SIG-M5 (cell line): ENCODE measurements around the gene CCDC146.
"Not testable (repeated sequence)": the region's sequence is repeated elsewhere in the genome, so short reads cannot be mapped to it uniquely, and the experiment has no call there.

Experiments
- DNase-seq: peaks from one replicate; lab custom pipeline; 2025; lab: John Stamatoyannopoulos, UW

CCDC146 gene

DNA sequence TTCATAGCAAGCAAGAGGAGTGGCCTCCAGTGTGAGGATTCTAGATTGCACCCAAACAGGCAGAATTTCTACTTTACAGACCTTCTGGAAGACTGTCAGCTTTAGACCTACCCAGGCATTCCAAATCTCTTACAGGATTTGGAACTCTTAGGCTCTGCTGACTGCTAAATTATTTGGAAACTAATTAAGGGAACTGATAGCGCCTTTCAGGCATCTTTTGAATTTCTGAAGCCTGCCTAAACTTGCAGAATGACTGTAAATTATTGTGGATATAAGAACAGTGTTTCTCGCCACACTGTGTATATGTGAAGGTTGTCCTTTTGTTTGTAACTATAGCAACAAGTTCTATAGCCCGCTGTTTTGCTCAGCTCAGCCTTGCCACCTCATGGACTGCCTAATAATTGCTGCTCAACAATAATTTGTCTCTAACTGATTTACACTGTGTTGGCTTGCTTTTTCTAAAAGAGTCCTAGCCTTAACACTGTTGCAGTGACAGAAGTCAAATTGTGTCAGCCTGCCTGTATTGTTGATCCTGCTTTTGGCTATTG is 32.6 kb downstream of the CCDC146 start:
- not testable (repeated sequence) for DNase-seq

DNA sequence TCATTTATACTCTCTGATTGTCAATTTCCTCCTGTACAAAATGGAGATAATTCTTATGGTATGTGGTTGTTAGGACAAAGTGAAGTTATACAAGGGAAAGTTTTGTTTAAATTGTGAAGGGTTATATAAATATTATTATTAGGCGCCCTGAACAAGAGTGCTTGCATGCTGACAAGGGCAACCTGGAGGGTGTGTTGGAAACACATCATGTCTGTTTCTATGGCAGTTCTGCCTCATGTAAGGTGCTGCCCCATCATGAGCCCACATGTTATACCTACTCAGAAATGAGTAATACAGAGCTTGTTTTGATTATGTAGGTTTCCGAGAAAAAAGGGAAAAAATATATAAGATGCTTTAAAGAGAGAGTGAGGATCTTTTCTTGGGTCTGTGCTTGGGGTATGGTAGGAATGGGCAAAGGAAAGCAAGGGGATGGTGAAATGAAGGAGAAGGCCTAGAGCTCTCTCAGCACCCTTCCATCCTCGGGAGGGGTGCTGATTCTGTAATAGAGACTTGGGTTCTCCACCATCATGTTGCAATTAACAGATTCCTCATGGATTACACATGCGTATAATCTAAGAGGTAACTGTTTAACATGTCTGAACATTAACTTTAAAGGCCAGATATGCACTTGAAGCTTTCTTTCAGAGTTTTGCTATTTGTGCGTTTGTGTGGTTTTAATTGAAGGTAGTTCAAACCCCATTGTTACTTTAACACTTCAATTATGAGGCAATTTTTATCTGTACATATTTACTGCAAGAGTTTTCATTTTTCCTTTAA is 33.4 kb downstream of the CCDC146 start:
- DNase-seq: not testable (repeated sequence)

DNA sequence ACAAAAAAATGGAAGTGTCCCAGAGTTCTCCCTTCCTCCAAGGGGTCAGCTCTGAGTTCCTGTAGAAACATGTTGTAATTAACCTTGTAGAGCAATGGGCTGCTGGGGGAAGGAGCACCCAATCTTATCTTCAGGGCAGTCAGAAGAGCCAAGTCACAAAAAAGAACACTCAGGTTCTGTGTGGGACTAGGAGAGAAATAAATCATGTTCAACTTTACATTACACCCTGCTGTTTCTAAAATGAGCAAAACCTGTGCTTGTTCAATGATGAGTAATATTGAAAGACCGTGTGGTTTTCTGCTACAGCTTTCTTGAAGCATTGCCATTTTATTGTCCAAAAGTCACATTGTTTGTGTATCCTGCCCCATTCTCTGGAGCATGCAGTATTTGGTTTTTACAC is 34.6 kb downstream of the CCDC146 start:
- DNase-seq: not testable (repeated sequence)

DNA sequence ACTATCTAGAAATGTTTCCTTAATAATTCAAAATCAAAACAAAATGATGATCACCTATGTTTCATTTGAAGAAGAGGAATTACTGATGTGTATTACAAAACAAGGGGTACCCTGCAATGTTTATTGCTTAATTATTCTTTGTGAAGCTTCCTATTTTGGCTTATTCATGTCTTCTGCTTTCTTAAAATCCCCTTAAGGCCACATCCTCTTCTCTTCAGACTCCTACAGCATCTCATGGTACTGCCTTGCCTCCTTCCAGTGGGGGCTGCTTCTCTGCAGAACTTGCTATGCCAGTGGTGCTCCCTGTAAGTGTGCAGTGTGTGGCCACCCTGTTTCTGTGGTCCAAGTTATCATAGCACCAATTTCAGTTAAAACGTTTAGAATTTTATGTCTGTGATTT is 35.0 kb downstream of the CCDC146 start:
- peak; percentile 72 for DNase-seq

DNA sequence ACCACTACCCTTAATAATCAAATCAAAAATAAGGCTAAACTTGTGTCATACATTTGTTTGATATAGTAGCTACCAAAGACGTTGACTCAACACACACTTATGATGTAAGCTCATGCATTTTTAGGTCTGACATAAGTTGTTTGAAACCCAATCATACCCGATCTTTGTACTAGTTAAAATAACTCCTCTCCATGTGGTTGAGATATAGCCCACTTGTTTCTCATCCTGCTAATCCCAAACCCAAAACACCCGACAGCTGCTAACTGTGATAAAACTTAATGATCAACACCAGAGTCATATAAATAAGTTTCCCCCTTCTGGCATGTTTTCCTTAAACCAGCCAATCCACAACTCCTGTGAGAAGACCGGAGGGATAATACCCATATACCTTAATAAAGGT is 48.7 kb downstream of the CCDC146 start:
- DNase-seq: not testable (repeated sequence)

DNA sequence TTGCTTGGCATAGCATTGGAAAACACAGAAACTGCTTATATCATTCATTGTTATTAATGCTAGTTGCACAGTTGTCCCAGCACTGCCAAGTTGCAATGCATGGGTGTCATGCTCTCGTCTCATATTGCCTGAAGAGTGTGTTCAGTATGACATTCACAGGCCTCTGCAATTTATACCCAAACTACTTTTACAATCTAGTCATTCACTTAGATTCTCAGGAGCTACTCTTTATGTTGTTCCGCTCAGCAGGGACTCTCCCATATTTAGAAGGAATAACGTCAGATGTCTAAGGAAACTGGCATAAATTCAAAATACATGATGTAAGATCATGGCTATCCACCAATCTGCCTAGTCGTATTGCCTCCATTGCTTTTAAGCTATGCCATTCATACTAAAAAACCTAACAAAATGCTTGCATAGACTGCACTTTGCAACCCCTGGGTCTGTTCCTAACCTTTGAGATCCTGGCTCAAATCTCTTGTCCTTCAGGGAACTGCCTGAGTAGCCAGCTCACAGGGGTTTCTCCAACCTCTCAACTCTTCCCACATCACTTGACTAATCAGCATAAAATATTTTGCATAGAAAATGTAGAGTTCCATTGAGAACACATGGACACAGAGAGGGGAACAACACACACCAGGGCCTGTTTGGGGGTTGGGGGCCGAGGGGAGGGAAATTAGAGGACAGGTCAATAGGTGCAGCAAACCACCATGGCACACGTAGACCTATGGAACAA is 50.2 kb downstream of the CCDC146 start:
- not testable (repeated sequence) for DNase-seq

DNA sequence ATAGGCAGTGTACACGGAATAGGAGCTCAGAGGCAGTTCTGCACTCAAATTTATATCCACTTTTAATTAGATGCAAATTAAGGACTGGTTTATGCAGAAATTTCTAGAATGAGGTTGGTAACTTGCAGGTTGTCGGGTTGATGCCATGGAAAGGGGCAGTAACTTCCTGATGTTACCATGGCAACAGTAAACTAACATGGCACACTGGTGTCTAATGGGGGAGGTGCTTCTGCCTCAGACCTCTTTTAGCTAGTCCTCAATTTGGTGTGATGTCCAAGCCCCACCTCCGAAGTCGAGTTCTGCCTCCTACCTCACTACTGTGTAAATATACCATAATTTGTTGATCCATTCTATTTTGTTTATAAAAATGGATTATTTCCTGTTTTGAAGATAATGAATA is 52.0 kb downstream of the CCDC146 start:
- DNase-seq: not testable (repeated sequence)

DNA sequence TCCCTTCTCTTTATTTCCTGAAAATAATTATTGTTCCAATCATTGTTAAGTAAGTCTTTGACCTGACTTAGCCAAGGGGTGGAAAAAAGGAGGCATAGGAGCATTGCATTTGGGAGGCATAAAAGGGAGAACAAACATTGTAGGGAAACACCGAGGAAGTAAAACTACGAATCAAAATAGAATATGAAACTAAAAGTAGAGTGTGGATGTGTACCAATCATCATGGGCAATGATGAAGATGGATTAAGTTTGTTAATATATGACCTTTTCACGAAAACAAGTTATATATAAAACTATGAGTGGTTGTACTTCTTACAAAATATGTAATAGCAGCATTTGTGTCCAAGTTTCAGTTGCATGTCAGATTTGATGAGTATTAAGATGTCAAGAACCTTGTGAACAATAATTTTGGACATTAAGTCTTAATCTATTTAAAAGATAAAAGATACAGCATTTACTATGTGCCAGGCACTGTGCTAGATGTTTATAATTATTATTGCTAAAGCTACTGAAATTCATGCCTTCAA is 52.9 kb downstream of the CCDC146 start:
- not testable (repeated sequence) for DNase-seq

DNA sequence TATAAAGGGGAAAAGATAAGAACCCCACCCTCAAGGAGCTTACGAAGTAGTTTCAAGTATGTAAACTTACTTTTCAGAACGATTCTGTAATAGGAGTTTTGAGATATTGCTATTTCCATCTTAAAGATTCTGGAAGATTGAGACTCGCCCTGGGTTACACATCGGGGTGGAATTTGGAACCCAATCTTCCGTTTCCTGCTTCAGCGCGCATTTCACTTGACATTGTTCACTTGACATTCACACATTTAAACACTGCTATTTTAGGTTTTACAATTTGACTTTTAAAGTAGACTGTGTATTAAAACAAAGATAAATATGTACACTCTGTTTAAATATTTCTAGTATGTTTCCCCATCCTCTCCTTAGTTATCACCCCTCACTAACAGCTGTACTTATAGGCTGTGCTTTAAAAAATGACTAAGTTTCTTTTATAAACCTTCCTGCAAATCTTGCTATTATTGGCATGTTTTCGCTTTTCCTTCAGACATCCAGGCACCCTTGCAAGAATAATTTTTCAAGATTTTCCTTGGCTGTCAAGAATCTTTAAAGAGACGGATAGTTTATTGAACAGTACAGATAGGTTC is 55.0 kb downstream of the CCDC146 start:
- not testable (repeated sequence) for DNase-seq

DNA sequence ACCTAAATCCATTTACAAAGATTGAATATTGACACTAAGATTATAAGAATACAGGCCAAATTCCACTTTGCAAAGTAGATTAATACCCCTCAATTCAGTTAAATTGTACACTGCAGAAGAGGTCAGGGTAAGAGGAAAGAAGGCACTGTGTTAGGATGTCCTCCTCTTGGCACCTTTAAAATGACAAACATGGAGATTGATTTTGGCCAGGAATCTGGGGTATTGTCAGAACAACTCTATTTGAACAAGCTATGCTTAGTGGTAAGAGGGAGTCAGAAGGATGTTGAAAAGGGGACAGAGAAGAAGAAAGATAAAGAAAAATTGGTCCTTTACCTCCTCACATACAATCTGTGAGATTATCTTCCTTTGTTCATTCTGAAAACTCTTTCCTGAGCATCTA is 55.6 kb downstream of the CCDC146 start:
- not testable (repeated sequence) for DNase-seq

DNA sequence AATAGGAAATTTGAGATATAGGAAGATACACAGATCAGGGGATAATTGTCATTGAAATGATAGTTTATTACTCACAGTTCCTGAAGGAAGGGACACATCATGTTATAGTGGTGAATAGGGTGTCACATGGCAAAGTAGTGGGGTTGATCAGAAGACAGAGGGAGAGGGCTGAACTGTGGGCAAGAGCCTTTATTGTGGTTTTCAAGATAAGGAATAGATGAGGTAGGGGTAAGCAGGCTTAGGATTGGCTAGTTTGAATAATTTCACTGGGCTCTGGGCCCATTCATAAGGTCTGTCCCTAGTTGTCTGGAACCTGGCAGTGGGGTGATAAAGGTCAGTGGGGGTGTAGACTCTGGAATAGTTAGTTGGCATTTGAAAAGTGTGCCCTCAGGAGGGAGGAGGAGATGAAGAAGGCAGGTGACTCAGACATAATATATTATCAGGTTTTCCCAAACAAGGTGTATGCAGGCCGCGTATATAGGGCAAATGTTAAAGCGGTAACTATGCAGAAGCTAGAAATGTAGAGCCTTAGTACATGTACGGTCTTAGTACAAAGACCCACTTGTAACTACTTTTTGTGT is 58.7 kb downstream of the CCDC146 start:
- no peak for DNase-seq

DNA sequence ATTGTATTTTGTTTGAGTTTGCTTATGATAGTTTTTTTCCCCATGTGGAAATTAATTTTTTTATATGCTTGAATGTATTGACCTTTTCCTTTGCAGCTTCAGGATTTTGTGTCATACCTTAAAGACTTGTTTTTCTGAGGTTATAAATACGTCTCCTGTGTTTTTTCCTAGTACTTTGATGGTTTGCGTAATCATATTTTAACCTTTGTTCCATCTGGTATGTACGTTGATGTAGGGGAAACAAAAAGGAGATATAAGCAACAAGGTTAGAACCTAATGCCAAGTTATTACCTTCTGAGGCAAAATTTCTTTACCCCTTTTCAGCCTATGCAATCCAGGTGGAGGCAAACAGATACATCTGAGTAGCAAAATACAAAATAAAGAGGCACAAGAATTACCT is 59.3 kb downstream of the CCDC146 start:
- DNase-seq: no peak

DNA sequence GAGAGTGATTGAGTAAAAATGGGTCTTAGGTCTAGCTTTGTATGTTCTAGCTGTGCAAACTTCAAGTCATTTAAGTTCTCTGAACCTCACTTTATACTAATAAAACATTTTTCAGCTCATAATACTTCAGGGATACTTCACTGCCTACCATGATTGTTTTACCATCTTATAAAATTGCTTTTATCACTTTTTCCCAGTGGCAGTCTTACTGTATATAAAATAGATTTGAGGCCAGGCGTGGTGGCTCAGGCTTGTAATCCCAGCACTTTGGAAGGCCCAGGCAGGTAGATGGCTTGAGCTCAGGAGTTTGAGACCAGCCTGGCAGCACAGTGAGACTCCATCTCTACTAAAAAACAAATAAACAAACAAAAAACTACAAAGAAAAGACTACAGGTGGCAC is 59.8 kb downstream of the CCDC146 start:
- DNase-seq: no peak

DNA sequence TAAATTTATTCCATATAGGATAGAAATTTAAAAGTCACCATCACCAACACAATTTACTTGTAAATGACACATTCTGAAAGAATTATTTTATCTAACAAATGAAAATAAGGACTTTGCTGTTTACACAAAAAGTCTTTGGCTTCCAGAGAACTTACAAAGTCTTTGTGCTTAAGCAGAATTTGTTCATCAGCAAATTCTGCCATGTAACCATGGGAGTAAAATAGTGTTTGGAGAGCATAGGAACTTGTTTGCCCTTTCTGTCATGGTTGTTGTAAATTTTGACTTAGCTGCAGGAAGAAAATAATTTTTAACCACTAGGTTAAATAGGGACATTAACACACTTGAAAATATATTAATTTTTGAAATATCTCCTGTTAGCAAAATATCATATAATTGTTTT is 62.0 kb downstream of the CCDC146 start:
- no peak for DNase-seq

DNA sequence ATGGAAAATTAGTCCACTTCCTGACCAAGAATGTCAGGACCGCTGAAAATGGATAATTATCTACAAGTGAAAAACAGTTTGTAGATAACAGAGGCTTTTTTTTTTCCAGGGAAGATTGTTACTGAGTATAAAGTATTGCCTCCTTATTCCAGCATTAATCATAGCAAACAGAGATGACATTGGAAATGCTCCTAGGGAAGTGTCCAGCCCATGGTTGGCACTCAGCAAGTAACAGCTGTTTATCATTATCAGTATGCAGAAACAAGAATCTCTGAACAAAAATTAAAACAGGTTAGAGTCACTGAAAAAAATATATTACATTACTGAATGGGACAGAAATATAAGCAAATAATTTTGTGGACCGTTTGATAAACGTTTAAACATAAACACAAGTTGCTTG is 62.6 kb downstream of the CCDC146 start:
- DNase-seq: no peak

DNA sequence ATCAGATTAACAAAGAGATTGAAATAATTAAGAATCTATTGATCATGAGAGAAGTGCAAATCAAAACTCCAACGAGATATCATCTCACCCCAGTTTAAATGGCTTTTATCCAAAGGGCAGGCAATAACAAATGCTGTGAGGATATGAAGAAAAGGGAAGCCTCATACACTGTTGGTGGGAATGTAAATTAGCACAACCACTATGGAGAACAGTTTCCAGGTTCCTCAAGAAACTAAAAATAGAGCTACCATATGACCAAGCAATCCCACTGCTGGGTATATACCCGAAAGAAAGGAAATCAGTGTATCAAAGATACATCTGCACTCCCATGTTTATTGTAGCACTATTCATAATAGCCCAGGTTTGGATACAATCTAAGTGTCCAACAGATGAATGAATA is 63.5 kb downstream of the CCDC146 start:
- no peak for DNase-seq

DNA sequence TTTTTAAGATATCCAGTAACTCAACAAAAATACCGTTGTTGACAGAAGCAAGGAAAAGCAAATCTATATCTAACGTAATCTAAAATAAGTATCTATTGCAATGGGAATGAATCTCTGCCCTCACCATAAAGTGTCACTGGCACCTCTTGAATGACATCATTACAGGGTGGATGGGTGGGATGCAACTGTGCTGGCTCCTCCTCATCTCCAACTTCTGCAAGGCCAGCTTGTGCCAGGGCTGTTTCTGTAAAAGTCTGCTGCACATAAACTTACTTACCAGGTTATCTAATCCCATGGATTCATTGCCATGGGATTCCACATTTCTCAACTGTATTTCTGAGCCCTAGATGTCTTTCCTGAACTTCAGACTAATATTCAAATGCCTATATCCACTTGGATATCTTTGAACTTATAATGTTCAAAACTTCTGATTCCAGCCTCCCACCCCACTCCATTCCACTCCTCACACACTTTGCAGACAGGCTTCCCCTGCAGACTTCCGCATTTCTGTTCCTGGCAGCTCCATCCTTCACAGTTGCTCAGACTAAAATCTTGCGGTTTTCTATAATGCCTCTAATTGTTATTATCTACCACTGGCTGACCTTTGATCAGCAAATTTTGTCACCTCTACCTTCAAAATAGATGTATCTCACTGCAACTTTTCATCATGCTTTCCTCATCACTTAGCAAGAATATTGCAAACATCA is 66.5 kb downstream of the CCDC146 start:
- peak; percentile 31 for DNase-seq

DNA sequence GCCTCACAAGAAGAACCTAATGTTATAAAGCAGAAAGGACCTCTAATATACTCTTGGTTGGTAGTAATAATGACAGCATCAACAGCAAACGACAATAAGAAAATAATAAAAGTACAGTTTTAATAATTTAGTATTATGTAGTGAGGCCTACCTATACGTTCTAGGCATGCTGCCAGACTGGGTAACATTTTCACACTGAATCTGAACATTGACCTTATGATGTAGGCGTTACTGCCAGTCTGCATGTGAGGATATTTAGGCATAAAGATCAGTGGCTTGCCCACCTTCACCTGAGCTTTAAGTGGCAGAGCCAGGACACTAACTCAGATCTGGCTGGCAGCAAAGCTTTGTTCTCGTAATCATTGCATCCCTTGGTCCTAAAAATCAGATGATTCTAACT is 74.7 kb downstream of the CCDC146 start:
- no peak for DNase-seq

DNA sequence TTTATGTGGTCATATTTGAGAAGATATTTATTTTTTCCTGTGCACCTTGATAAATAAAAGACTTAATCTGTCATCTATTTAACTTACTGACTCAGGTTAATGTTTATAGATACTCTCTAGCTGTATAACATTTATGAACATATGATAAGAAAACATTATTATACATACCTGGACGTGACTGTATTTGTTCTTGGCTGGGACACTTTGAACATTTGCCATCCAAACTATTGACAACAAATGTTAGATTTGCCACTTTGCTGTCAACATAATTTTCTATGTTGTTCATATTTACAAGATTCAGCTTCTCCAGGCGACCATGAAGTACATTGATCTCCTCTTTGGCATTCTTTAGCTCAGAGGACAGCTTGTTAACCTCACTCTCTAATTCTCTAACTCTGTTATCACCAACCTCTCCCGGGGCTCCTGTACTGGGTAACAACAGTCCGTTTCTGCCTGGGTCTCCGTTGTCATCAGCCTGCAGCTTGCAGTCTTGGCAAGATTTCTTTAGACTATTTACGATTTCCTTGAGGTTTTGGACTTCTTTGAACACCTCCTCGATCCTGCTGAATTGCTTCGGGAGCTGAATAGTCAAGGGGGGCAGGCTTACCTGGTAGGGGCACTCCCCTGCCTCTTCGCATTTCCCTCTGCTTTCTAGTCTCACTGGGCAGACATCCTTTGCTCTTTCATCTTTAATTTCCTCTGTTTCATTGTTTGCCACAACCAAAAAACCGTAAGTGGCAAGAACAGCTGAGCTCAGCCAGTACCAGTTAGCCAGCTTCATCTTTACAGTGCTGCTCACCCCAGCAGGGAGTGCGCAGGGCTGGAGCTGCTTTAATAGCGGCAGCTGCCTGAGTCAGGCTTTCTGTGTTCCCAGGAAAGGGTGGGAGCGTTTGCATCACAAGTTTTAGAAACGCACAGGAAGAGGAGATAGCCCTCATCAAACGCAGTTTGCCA is 76.9 kb downstream of the CCDC146 start, which contains the start of gene FGL2:
FGL2 (minus strand) TSS at position 807 of the 954 bp plus-strand sequence; CDS start at position 781, 26 bp downstream.
- no peak for DNase-seq

DNA sequence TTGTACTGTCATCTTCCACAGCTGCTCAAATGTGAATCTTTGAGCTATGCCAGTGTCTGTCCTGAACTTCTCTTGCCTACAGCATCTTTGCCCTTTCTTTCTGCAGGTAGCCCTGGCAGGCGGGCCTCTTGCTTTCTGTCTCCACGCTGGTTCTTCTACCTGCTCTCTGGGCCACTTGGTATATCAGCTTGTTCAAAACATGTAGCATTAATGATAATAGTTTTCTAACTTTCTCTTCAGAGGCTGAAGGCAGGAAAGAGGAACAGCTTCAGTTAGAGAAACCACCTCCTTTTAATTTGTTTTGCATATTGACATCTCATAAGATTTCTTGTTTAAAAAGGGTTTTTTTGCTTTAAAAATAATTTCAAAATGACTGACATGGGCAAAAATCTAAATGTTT is 78.1 kb downstream of the CCDC146 start:
- DNase-seq: no peak
